PC-3 (cell line): ENCODE data around the gene ILK. TPM values are rescaled to one million over a fixed set of nuclear protein-coding genes. Genes with fewer than 3 reads are reported as not detected.

ENCODE experiments used
- ATAC-seq: fragments of 200-7000 bp; cut with Tn5 transposase; 2 replicates; pipeline ENCODE4 v1.9.1; 2020; ENCODE audit warnings: mild to moderate bottlenecking, moderate library complexity
- Bru-seq: library from RNA; stranded (reverse); fragments of 400-500 nt; gene quantifications from one replicate; lab custom pipeline; 2021; lab: Mats Ljungman, UMichigan
- BruChase-seq, 2 experiments: library from RNA; stranded (reverse); fragments of 400-500 nt; gene quantifications; one replicate each; lab custom pipeline; 2021; lab: Mats Ljungman, UMichigan
- BruUV-seq: library from RNA; stranded (reverse); fragments of 400-500 nt; replicated peaks from 2 replicates; lab custom pipeline; 2021; lab: Mats Ljungman, UMichigan
- CTCF ChIA-PET: fragments of 300-600 bp; sonication (Branson Sonifier 250); formaldehyde crosslinking; loops from one replicate; lab custom pipeline; 2022; ENCODE audit warnings: antibody characterized with exemption; lab: Charles Lee
- POLR2A ChIA-PET: fragments of 300-600 bp; sonication (Branson Sonifier 250); formaldehyde crosslinking; loops from one replicate; lab custom pipeline; 2022; ENCODE audit warnings: antibody characterized with exemption; ENCODE audit not compliant: unreplicated experiment; lab: Charles Lee
- DNase-seq: peaks from one replicate; pipeline ENCODE4 v3.0.0-alpha.2; 2015
- H2AFZ ChIP-seq: fragments of 300-600 bp; sonication (generic); 2 replicates; pipeline ENCODE4 v1.6.0; 2016; ENCODE audit warnings: antibody characterized with exemption, low read length
- H3F3A ChIP-seq: fragments of 300-600 bp; sonication (generic); one replicate; pipeline ENCODE4 v1.6.0; 2017; ENCODE audit warnings: antibody characterized with exemption, low read length, control low read depth, mild to moderate bottlenecking; ENCODE audit not compliant: unreplicated experiment
- H3K27ac ChIP-seq: fragments of 300-600 bp; sonication (generic); 2 replicates; pipeline ENCODE4 v1.5.1; 2016; ENCODE audit warnings: mild to moderate bottlenecking, low read length
- H3K27me3 ChIP-seq: fragments of 300-600 bp; sonication (generic); 2 replicates; pipeline ENCODE4 v1.6.1; 2016; ENCODE audit warnings: low read length, mixed read lengths
- H3K36me3 ChIP-seq: fragments of 300-600 bp; sonication (generic); 2 replicates; pipeline ENCODE4 v1.6.1; 2016; ENCODE audit warnings: low read depth, mixed run types, low read length, mixed read lengths
- H3K4me1 ChIP-seq: fragments of 300-600 bp; sonication (generic); 2 replicates; pipeline ENCODE4 v1.5.1; 2016; ENCODE audit warnings: low read length; ENCODE audit not compliant: insufficient read depth
- H3K4me2 ChIP-seq: fragments of 300-600 bp; sonication (generic); 2 replicates; pipeline ENCODE4 v1.6.0; 2016; ENCODE audit warnings: low read length
- H3K4me3 ChIP-seq: fragments of 300-600 bp; sonication (generic); 2 replicates; pipeline ENCODE4 v1.5.1; 2016; ENCODE audit warnings: mild to moderate bottlenecking, low read length, mixed read lengths
- H3K79me2 ChIP-seq: fragments of 300-600 bp; sonication (generic); 2 replicates; pipeline ENCODE4 v1.6.1; 2017; ENCODE audit warnings: low read length, mixed read lengths
- H3K9ac ChIP-seq: fragments of 300-600 bp; sonication (generic); 2 replicates; pipeline ENCODE4 v1.6.0; 2016; ENCODE audit warnings: mild to moderate bottlenecking, low read length
- H3K9me2 ChIP-seq: fragments of 300-600 bp; sonication (generic); replicated peaks from 2 replicates; pipeline ENCODE4 v1.6.1; 2016; ENCODE audit warnings: mixed run types, low read length, mixed read lengths
- H3K9me3 ChIP-seq: fragments of 300-600 bp; sonication (generic); 2 replicates; pipeline ENCODE4 v1.6.1; 2016; ENCODE audit warnings: low read length, mixed read lengths
- H4K20me1 ChIP-seq: fragments of 300-600 bp; sonication (generic); 2 replicates; pipeline ENCODE4 v1.6.1; 2016; ENCODE audit warnings: low read length, mixed read lengths
- EZH2 ChIP-seq: fragments of 300-600 bp; sonication (generic); IDR thresholded peaks from one replicate; pipeline ENCODE4 v1.6.1; 2017; ENCODE audit warnings: antibody characterized with exemption, mild to moderate bottlenecking, low read length; ENCODE audit not compliant: unreplicated experiment
- EZH2phosphoT487 ChIP-seq: fragments of 300-600 bp; sonication (generic); IDR thresholded peaks from 2 replicates; pipeline ENCODE4 v1.6.1; 2018; ENCODE audit warnings: mild to moderate bottlenecking, antibody characterized with exemption, low read length, borderline replicate concordance
- intact Hi-C: fragments of 100-400 bp; cut with micrococcal nuclease; formaldehyde crosslinking; loops from 2 replicates; pipeline ENCODE4 v1.9.0; 2023
- long read RNA-seq: library from polyadenylated mRNA; unstranded; transcript quantifications from one replicate; pipeline ENCODE4 v2.0.0, GENCODE V29; 2021; ENCODE audit not compliant: unreplicated experiment
- total RNA-seq: library from RNA; depleted of rRNA; stranded (reverse); fragments of >200 nt; gene quantifications from 2 replicates; pipeline ENCODE4 v1.2.3, GENCODE V29; 2014; rRNA removed
- TF ChIP-seq, protein P1 (sequence below): fragments of 300-600 bp; sonication (generic); conservative IDR thresholded peaks from 2 replicates; pipeline ENCODE4 v1.5.1; 2017; ENCODE audit warnings: antibody characterized with exemption, low read depth, mild to moderate bottlenecking, low read length

Gene ILK
- 73.0 and 73.9 TPM in 2 replicates for total RNA-seq
- Bru-seq, nascent RNA, result percentile 83 among the genes with signal in this experiment
- BruChase-seq, experiment 1, labeled RNA remaining after a 6-hour chase, result percentile 92 among the genes with signal in this experiment
- BruChase-seq, experiment 2, labeled RNA remaining after a 2-hour chase, result percentile 90 among the genes with signal in this experiment
- long read RNA-seq, transcript ILK-202 (12 exons, 2,074 nt), result minor isoform, 7 of 287 reads
- long read RNA-seq, transcript ILK-201 (13 exons, 1,802 nt), result minor isoform, 87 of 287 reads
- long read RNA-seq, transcript ILK-203 (13 exons, 1,692 nt), result major isoform, 147 of 287 reads
- long read RNA-seq, partial matches to known transcripts, result 11 of 287 reads
- long read RNA-seq, other reads (novel, unspliced or antisense), result 33 of 287 reads

DNA sequence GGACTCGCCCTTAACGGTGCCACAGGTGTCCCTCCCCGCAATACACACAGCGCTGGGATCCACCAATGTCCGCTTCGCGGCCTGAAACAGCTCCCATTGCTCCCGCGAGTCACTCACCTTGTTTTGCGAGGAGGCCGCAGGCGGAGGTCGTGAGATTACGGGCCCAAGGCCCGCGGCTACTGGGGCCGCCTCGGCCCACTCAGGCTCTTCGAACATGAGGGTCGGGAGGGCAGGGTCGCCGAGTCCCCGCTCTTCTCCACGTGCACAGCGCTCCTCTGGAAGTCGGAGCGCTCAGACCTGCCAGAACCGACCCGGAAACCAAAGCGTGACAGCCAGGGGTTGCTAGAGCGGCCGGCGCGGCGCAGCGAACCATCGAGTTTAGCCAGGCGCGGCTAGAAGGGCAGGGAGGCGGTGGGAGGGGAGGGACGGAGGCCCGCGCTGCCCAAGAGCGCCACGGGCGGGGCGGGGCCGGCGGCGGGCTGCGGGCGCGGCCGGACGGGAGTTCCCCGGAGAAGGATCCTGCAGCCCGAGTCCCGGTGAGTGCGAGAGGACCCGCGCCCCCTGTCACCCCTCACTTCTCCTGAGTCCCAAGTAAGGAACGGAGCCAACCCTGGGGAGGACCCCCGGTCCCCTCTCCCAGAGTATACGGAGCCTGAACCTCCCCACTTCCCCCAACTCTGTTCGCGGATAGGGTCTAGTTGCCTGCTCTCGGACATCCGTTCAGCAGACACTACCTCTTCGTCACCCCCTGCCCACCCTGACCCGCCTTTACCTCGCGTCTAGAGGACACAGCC lies at the start of gene ILK, which contains the start of gene RRP8:
Gene ILK (plus strand): TSS at position 488 of the 794 bp plus-strand sequence. CDS start 498 bp downstream, outside the sequence.
Gene RRP8 (minus strand): TSS at position 330 of the 794 bp plus-strand sequence. CDS start 114 bp downstream, at position 216.
- ATAC-seq (peak; percentile 80), DNase-seq (peak; percentile 89)
- Histone ChIP-seq H3K27me3 (no peaks in the 10 kb centered on the region), H3K9me2 (no peaks in the 10 kb centered on the region), H3K4me2 (peak within 1 kb of the TSS; percentile 97), H2AFZ (peak within 1 kb of the TSS; percentile 85), H3K4me3 (peak within 1 kb of the TSS; percentile 93), H3F3A (peaks cover 5% of the 10 kb centered on the region), H3K9me3 (no peaks in the 10 kb centered on the region), H3K9ac (peak within 1 kb of the TSS; percentile 93), H3K27ac (0 out of 2 replicates have a peak within 1 kb of the TSS, but pooled peaks have one; percentile 5), H3K36me3 (peaks cover 29% of the 10 kb centered on the region; the same call in 1 of the 2 replicates), H4K20me1 (no peaks in the 10 kb centered on the region), H3K79me2 (peaks cover 83% of the 10 kb centered on the region), H3K4me1 (peaks cover 38% of the 10 kb centered on the region)
- CTCF ChIA-PET, result interaction anchor here (0.6 to 1.0 kb wide), 4 partner anchors 14 to 103 kb away, joined by 3 to 10 read pairs (median 4); partner anchors contain the start of gene MRPL17
- BruUV-seq, result no TSS peak
- intact Hi-C loops, result loop anchor here (1.0 to 10.0 kb wide), 6 partner anchors 9 to 229 kb away; partner anchors contain the start of genes ARFIP2, MRPL17, TAF10 and TIMM10B
- POLR2A ChIA-PET, result interaction anchor here (0.6 kb wide), 1 partner anchor 99 kb away, joined by 3 read pairs; no protein-coding TSS in a partner anchor
- TF ChIP-seq EZH2phosphoT487 (no peak), EZH2 (no peak)
- TF ChIP-seq, protein P1, sequence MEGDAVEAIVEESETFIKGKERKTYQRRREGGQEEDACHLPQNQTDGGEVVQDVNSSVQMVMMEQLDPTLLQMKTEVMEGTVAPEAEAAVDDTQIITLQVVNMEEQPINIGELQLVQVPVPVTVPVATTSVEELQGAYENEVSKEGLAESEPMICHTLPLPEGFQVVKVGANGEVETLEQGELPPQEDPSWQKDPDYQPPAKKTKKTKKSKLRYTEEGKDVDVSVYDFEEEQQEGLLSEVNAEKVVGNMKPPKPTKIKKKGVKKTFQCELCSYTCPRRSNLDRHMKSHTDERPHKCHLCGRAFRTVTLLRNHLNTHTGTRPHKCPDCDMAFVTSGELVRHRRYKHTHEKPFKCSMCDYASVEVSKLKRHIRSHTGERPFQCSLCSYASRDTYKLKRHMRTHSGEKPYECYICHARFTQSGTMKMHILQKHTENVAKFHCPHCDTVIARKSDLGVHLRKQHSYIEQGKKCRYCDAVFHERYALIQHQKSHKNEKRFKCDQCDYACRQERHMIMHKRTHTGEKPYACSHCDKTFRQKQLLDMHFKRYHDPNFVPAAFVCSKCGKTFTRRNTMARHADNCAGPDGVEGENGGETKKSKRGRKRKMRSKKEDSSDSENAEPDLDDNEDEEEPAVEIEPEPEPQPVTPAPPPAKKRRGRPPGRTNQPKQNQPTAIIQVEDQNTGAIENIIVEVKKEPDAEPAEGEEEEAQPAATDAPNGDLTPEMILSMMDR, result no peak

DNA sequence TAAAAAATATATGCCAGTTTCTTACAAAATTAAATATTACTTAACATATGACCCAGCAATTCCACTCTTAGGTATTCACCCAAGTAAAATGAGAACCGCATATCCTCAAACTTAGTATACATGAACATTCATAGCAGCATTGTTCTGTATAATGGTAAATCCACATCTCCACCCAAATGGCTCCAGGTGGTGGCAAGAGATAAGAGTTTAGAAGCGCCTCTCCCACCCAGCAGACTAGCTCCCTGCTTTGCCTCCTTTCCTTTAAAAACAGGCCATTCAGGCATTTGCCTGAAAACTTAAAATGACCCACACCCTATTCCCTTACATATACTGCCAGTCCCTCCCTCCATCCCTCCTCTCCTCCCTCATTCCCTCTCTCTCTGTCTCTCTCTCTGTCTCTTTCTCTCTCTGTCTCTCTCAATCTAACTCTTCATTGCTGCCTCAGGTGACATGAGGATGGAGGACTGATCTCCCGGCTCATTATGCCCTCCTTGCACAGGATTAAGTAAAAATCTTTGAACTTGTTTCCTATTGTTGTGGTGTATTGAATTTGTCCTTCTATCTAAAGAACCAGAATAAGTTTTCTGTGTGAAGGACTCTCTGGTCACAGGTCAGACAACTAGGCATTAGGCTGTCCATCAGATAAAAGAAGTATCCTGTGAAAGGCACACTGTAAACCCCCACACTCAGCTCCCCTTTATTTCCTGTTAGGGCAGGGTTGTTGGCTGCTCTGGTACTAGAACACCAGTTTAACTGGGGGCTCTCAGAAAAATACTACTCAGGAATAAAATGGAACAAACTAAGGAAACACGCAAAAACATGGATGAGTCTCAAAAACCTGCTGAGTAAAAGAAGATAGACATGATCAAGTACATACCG lies 48.5 kb upstream of the ILK start:
- intact Hi-C loops, result no loop called here
- H3K4me1 ChIP-seq, result no peaks in the 10 kb centered on the region
- no peak overlapping the region for H3K27ac ChIP-seq
- no peaks in the 10 kb centered on the region for H3K79me2 ChIP-seq
- H3K9me2 ChIP-seq, result no peaks in the 10 kb centered on the region
- H3K9me3 ChIP-seq, result no peaks in the 10 kb centered on the region
- no peak overlapping the region for H3K4me3 ChIP-seq
- no peak overlapping the region for H3K9ac ChIP-seq
- ATAC-seq (no peak), DNase-seq (no peak)
- H2AFZ ChIP-seq, result no peak overlapping the region
- H3K36me3 ChIP-seq, result no peaks in the 10 kb centered on the region
- POLR2A ChIA-PET, result no interaction called here
- CTCF ChIA-PET, result no interaction called here
- no TSS peak for BruUV-seq
- H3K4me2 ChIP-seq, result no peak overlapping the region
- H4K20me1 ChIP-seq, result no peaks in the 10 kb centered on the region
- no peaks in the 10 kb centered on the region for H3K27me3 ChIP-seq
- TF ChIP-seq EZH2phosphoT487 (no peak), EZH2 (no peak)
- TF ChIP-seq, protein P1, result no peak
- no peaks in the 10 kb centered on the region for H3F3A ChIP-seq
